GM12874 (cell line): ENCODE measurements around the gene GDF10.

Source experiments
- CTCF ChIP-seq: IDR thresholded peaks from 2 replicates; pipeline ENCODE4 v1.5.1; 2011; ENCODE audit warnings: low read depth, mild to moderate bottlenecking, control low read depth, low read length, moderate library complexity; ENCODE audit not compliant: insufficient read depth

Gene GDF10

GRCh38 chr10:47317251-47317650 lies 17.3 kb downstream of the GDF10 start:
- TF ChIP-seq CTCF, result no peak

- no peak for TF ChIP-seq CTCF
Measured at GRCh38 chr10:47318706-47319105, 18.7 kb downstream of the GDF10 start.

- no peak for TF ChIP-seq CTCF
Measured at GRCh38 chr10:47319784-47320183, 19.8 kb downstream of the GDF10 start.

- TF ChIP-seq CTCF, result no peak
Measured at GRCh38 chr10:47320812-47321211, 20.8 kb downstream of the GDF10 start.

GRCh38 chr10:47321521-47322195 lies 21.7 kb downstream of the GDF10 start:
- TF ChIP-seq CTCF, result no peak

- TF ChIP-seq CTCF, result no peak
Measured at GRCh38 chr10:47322300-47323061, 22.5 kb downstream of the GDF10 start, which contains the start of gene GDF2. TSS of gene GDF2 (plus strand) at chr10:47322454. CDS start at chr10:47322669, 215 bp downstream.

- no peak for TF ChIP-seq CTCF
Measured at GRCh38 chr10:47323087-47323486, 23.1 kb downstream of the GDF10 start.
